GM13976 (cell line): ENCODE measurements around the gene SLC15A2.
"Not testable (repeated sequence)": the region's sequence is repeated elsewhere in the genome, so short reads cannot be mapped to it uniquely, and the experiment has no call there.

Experiments
- DNase-seq: peaks from one replicate; pipeline ENCODE4 v3.0.0; 2012; ENCODE audit warnings: low spot score
- in situ Hi-C: fragments of 300-500 bp; cut with MboI; formaldehyde crosslinking; loops from one replicate; pipeline ENCODE4 v1.12.0; 2022; ENCODE audit warnings: low sequenced_read_pairs, mixed read lengths, inconsistent platforms; ENCODE audit not compliant: unreplicated experiment
- TF ChIP-seq, protein P1 (sequence below): IDR thresholded peaks from 2 replicates; pipeline ENCODE4 v1.5.1; 2012; ENCODE audit warnings: borderline replicate concordance, mild to moderate bottlenecking; ENCODE audit not compliant: insufficient read depth; ENCODE audit errors: extremely low read depth, missing control alignments, control extremely low read depth

The SLC15A2 gene

DNA sequence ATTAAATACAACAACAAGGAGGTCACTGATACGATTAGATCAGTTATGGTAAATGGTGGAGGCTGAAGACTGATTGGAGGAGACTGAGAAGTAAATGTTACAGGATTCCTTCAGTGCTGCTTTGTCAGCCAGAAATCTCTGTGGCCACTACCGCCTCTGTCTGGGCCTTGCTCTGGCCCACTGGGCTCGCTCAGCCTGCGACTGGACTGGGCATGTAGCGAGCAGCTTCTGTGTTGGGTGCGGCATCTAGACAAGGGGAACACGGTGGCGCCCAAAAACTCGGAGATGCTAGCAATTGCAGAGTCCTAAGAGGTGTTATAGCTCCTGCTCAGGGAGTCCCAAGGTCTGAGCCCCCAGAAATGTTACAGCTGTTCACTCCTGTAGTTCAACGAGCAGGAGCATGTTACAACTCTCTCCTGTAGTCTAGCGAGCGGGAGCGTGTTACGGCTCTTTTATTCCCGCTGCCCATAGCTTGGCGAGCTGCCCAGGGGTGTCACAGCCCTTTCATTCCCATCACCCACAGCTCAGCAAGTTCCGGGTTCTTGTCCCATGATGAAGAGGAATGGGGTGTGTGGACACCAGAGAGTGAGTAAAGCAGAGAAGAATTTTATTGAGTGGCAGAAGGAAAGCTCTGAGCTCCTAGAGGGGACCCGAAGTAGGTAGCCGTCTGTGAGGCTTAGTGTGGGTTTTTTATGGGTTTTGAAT is 24.7 kb downstream of the SLC15A2 start:
- no peak for DNase-seq
- TF ChIP-seq, protein P1, sequence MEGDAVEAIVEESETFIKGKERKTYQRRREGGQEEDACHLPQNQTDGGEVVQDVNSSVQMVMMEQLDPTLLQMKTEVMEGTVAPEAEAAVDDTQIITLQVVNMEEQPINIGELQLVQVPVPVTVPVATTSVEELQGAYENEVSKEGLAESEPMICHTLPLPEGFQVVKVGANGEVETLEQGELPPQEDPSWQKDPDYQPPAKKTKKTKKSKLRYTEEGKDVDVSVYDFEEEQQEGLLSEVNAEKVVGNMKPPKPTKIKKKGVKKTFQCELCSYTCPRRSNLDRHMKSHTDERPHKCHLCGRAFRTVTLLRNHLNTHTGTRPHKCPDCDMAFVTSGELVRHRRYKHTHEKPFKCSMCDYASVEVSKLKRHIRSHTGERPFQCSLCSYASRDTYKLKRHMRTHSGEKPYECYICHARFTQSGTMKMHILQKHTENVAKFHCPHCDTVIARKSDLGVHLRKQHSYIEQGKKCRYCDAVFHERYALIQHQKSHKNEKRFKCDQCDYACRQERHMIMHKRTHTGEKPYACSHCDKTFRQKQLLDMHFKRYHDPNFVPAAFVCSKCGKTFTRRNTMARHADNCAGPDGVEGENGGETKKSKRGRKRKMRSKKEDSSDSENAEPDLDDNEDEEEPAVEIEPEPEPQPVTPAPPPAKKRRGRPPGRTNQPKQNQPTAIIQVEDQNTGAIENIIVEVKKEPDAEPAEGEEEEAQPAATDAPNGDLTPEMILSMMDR, result no peak
- in situ Hi-C loops, result no loop called here

DNA sequence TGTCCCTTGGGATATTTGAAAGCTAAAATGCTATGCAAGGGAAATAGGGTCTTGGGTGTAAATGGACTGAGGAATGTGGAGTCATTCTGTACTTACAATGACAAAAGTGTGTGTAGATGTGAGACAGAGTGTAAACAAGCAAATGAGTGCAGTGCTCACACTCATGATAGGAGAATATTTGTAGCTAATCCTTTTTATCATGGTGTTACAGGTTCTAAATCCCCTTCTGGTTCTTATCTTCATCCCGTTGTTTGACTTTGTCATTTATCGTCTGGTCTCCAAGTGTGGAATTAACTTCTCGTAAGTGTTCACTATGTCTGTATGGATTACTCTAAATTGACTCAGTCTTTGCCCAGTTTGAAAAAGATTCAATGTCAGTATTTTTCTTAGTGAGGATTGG is 30.5 kb downstream of the SLC15A2 start:
- TF ChIP-seq, protein P1, result no peak
- DNase-seq, result no peak
- in situ Hi-C loops, result no loop called here

DNA sequence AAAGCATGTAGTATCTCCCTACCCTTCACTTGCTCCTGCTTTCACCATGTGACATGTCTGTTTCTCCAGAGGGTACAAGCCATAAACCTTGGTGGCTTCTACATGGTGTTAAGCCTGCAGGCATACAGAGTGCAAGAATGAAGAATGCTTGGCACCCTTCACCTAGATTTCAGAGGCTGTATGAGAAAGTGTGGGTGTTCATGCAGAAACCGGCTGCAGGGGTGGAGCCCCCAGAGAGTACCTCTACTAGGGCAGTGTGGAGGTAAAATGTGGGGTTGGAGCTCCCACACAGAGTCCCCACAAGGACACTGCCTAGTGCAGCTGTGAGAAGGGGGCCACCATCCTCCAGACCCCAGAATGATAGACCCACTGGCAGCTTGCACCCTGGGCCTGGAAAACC is 32.2 kb downstream of the SLC15A2 start:
- in situ Hi-C loops, result no loop called here
- no peak for DNase-seq
- TF ChIP-seq, protein P1, result no peak

DNA sequence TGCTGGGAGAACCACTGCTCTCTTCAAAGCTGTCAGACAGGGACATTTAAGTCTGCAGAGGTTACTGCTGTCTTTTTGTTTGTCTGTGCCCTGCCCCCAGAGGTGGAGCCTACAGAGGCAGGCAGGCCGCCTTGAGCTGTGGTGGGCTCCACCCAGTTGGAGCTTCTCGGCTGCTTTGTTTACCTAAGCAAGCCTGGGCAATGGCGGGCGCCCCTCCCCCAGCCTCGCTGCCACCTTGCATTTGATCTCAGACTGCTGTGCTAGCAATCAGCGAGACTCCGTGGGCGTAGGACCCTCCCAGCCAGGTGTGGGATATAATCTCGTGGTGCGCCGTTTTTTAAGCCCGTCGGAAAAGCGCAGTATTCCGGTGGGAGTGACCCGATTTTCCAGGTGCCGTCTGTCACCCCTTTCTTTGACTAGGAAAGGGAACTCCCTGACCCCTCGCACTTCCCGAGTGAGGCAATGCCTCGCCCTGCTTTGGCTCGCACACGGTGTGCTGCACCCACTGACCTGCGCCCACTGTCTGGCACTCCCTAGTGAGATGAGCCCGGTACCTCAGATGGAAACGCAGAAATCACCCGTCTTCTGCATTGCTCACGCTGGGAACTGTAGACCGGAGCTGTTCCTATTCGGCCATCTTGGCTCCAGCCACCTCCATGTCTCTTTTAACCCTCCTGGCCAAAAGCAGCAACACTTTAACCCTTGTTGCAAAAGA is 44.1 kb downstream of the SLC15A2 start:
- DNase-seq, in situ Hi-C loops: not testable (repeated sequence)

DNA sequence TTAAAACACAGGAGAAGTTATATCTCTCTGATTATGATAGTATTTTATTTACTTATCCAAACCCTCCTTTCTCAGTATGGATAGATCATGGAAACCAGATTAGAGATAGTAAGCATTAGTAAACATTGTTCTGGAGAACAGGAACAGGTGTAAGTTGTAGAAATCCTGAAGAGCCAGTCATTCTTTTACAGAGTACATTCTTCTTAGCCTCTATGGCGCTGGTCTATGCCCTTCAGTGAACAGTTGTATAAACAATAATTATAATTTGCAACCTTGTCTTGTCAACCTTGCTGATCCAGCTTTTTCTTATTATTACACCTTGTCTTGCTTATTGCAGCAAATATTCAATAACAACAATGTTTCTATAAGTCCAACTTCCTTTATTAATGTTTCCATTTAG is 47.4 kb downstream of the SLC15A2 start:
- in situ Hi-C loops, result no loop called here
- TF ChIP-seq, protein P1, result no peak

DNA sequence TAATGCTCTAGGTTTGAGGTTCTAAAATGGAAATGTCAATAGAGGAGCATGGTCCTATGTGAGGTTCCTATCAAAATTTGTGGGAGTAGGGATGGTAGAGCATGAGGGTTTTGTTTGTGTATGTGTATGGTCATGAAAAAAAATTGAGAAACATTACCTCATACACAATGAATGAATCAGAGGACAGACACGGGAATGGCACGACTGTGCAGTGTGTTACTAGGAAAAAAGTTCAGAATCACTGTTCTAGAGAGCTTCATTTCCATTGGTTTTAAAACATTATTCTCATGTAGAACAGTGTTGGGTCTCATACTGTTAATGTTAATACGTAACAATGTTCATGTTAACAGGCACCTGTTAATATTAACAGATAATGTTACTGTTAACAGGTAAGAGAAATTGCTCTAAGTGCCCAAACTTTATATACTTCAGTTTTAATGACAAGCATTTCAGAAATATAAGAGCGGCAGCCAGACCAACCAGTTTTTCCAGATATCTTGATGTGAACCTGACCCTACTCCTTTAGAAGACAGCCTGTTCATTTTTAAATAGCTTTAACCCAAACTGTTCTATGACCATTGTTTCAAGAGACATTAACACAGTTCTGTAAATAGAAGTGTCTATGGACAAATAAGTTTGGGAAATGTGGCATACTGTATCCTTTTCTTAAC is 48.0 kb downstream of the SLC15A2 start:
- in situ Hi-C loops, result no loop called here
- TF ChIP-seq, protein P1, result no peak
- DNase-seq, result no peak

More for the DNA sequence above, 47.4 kb downstream of the SLC15A2 start:
- no peak for DNase-seq

DNA sequence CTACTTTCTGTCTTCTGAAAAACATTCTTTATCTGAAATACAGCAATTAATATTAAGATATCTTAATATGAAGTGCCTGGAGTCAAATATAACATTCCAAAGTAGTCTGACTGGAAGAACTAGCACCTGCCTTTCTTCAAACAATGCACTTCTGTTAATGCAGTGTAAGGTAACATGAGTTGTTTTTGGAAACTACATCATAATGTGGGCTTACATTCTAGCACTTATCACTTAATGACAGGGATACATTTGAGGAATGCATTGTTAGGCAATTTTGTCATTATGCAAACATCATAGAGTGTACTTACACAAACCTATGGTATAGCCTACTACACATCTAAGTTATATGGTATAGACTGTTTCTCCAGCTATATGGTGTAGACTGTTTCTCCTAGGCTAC is 49.2 kb downstream of the SLC15A2 start:
- in situ Hi-C loops, result no loop called here
- no peak for DNase-seq
- TF ChIP-seq, protein P1, result no peak
